H1 (cell line): ENCODE results near the gene RBM45. TPM values are rescaled to one million over a fixed set of nuclear protein-coding genes. Genes with fewer than 3 reads are reported as not detected.

ENCODE experiments used
- CTCF ChIA-PET: fragments of 300-600 bp; sonication (Branson Sonifier 250); formaldehyde crosslinking; loops from one replicate; lab custom pipeline; 2021; ENCODE audit not compliant: partially characterized antibody; lab: Charles Lee
- POLR2A ChIA-PET: fragments of 300-600 bp; sonication (Branson Sonifier 250); formaldehyde crosslinking; loops from one replicate; lab custom pipeline; 2021; ENCODE audit warnings: inconsistent platforms; ENCODE audit not compliant: partially characterized antibody; lab: Charles Lee
- DNase-seq, 2 experiments: peaks; one replicate each; pipeline versions ENCODE4 v3.0.0 to v3.0.0-alpha.2; 2010 to 2022; ENCODE audit warnings: low spot score in 2 of 2, low read depth in 1 of 2, mixed read lengths in 1 of 2
- FAIRE-seq: peaks from 2 replicates; lab custom pipeline; 2011; peaks lifted over from hg19 to GRCh38; lab: Jason Lieb, UNC
- H2AFZ ChIP-seq: 2 replicates; pipeline ENCODE4 v1.8.1; 2012; ENCODE audit warnings: low read length, inconsistent platforms
- H2AK5ac ChIP-seq: 2 replicates; pipeline ENCODE4 v1.6.1; 2013; ENCODE audit warnings: low read depth, low read length
- H2BK120ac ChIP-seq: replicated peaks from 2 replicates; pipeline ENCODE3; 2013; ENCODE audit warnings: low read depth, low read length, inconsistent platforms
- H2BK12ac ChIP-seq: 2 replicates; pipeline ENCODE4 v1.6.1; 2013; ENCODE audit warnings: low read depth, low read length
- H2BK15ac ChIP-seq: 2 replicates; pipeline ENCODE4 v1.6.1; 2013; ENCODE audit warnings: low read length
- H2BK20ac ChIP-seq: 2 replicates; pipeline ENCODE4 v1.6.1; 2013; ENCODE audit warnings: low read length
- H2BK5ac ChIP-seq: 2 replicates; pipeline ENCODE4 v1.6.1; 2013; ENCODE audit warnings: low read depth, low read length
- H3K14ac ChIP-seq: 2 replicates; pipeline ENCODE4 v1.6.1; 2013; ENCODE audit warnings: inconsistent platforms; ENCODE audit not compliant: insufficient read length
- H3K18ac ChIP-seq: 2 replicates; pipeline ENCODE4 v1.6.1; 2013; ENCODE audit warnings: low read length; ENCODE audit errors: extremely low read depth
- H3K23ac ChIP-seq: 2 replicates; pipeline ENCODE4 v1.6.1; 2013; ENCODE audit warnings: inconsistent platforms; ENCODE audit not compliant: insufficient read length
- H3K23me2 ChIP-seq: 2 replicates; pipeline ENCODE4 v1.6.1; 2013; ENCODE audit warnings: low read depth, low read length
- H3K27ac ChIP-seq: 2 replicates; pipeline ENCODE4 v1.6.1; 2011; ENCODE audit warnings: low read depth, low read length, inconsistent platforms
- H3K27me3 ChIP-seq, 4 experiments: replicated peaks in 1 of 4; 1 replicate in 1 of 4; 2 replicates in 3 of 4; pipeline versions ENCODE4 v1.6.1 to v1.8.1; 2011 to 2013; ENCODE audit warnings: low read length in 3 of 4, mild to moderate bottlenecking in 3 of 4, inconsistent platforms in 2 of 4, mixed read lengths in 2 of 4, moderate library complexity in 1 of 4; ENCODE audit not compliant: control insufficient read depth in 3 of 4, insufficient read depth in 3 of 4; ENCODE audit errors: extremely low read depth in 1 of 4
- H3K36me3 ChIP-seq, 4 experiments: 2 replicates each; pipeline versions ENCODE4 v1.6.1 to v1.8.1; 2011 to 2013; ENCODE audit warnings: mild to moderate bottlenecking in 4 of 4, low read length in 3 of 4, moderate library complexity in 2 of 4, control low read depth in 1 of 4, inconsistent platforms in 1 of 4; ENCODE audit not compliant: insufficient read depth in 4 of 4, control insufficient read depth in 2 of 4
- H3K4ac ChIP-seq: replicated peaks from 2 replicates; pipeline ENCODE3; 2013; ENCODE audit warnings: low read length, low read depth, mixed read lengths, inconsistent platforms; ENCODE audit not compliant: insufficient read length
- H3K4me1 ChIP-seq, 4 experiments: replicated peaks in 1 of 4; 1 replicate in 1 of 4; 2 replicates in 3 of 4; pipeline versions ENCODE4 v1.6.1 to v1.8.1; 2011 to 2013; ENCODE audit warnings: low read length in 3 of 4, inconsistent platforms in 2 of 4, mixed read lengths in 1 of 4; ENCODE audit not compliant: insufficient read depth in 4 of 4, control insufficient read depth in 3 of 4
- H3K4me2 ChIP-seq, 2 experiments: 2 replicates each; pipeline versions ENCODE4 v1.6.1 to v1.8.1; 2011 to 2013; ENCODE audit warnings: low read depth in 2 of 2, low read length in 2 of 2, control low read depth in 1 of 2, inconsistent platforms in 1 of 2, mild to moderate bottlenecking in 1 of 2; ENCODE audit not compliant: insufficient read depth in 1 of 2
- H3K4me3 ChIP-seq, 4 experiments: fragments of 200-600, 300-600 bp in 1 of 4; sonication (generic), shearing (Covaris generic), sonication (Bioruptor Twin) in 1 of 4; 2 replicates each; pipeline versions ENCODE4 v1.5.1 to v1.8.1; 2011 to 2016; ENCODE audit warnings: low read length in 4 of 4, low read depth in 3 of 4, control low read depth in 2 of 4, inconsistent platforms in 2 of 4, mild to moderate bottlenecking in 2 of 4, mixed read lengths in 1 of 4, moderate library complexity in 1 of 4; ENCODE audit not compliant: insufficient read depth in 2 of 4; ENCODE audit errors: extremely low read depth in 1 of 4
- H3K56ac ChIP-seq: replicated peaks from 2 replicates; pipeline ENCODE3; 2013; ENCODE audit warnings: low read depth, mild to moderate bottlenecking, mixed read lengths, low read length, inconsistent platforms; ENCODE audit not compliant: insufficient read length
- H3K79me1 ChIP-seq: 2 replicates; pipeline ENCODE4 v1.6.1; 2013; ENCODE audit warnings: low read depth, low read length, control low read depth
- H3K79me2 ChIP-seq, 2 experiments: 2 replicates each; pipeline versions ENCODE4 v1.6.1 to v1.8.1; 2012 to 2013; ENCODE audit warnings: low read length in 2 of 2, mild to moderate bottlenecking in 2 of 2, inconsistent platforms in 1 of 2; ENCODE audit not compliant: insufficient read depth in 2 of 2, control insufficient read depth in 1 of 2
- H3K9ac ChIP-seq, 4 experiments: replicated peaks in 1 of 4; 1 replicate in 1 of 4; 2 replicates in 3 of 4; pipeline versions ENCODE4 v1.6.1 to v1.8.1; 2011 to 2013; ENCODE audit warnings: low read depth in 3 of 4, low read length in 3 of 4, control low read depth in 2 of 4, mild to moderate bottlenecking in 2 of 4, moderate library complexity in 2 of 4, inconsistent platforms in 1 of 4; ENCODE audit errors: extremely low read depth in 1 of 4
- H3K9me3 ChIP-seq, 2 experiments: 2 replicates each; pipeline versions ENCODE4 v1.6.1 to v1.8.1; 2012 to 2013; ENCODE audit warnings: mild to moderate bottlenecking in 2 of 2, moderate library complexity in 2 of 2, control low read depth in 1 of 2, inconsistent platforms in 1 of 2, low read depth in 1 of 2, low read length in 1 of 2, mixed read lengths in 1 of 2; ENCODE audit not compliant: insufficient read depth in 2 of 2
- H4K20me1 ChIP-seq, 2 experiments: replicated peaks in 1 of 2; 2 replicates each; pipeline versions ENCODE3 to v1.8.1; 2011 to 2013; ENCODE audit warnings: inconsistent platforms in 2 of 2, low read length in 2 of 2, mild to moderate bottlenecking in 1 of 2; ENCODE audit not compliant: insufficient read depth in 2 of 2, control insufficient read depth in 1 of 2
- H4K5ac ChIP-seq: 2 replicates; pipeline ENCODE4 v1.6.1; 2013; ENCODE audit warnings: low read length, low read depth, mixed read lengths, inconsistent platforms; ENCODE audit not compliant: insufficient read length
- H4K8ac ChIP-seq: 2 replicates; pipeline ENCODE4 v1.8.0; 2013; ENCODE audit warnings: mild to moderate bottlenecking, moderate library complexity, low read length, inconsistent platforms; ENCODE audit not compliant: insufficient read depth; ENCODE audit errors: extremely low read depth
- H4K91ac ChIP-seq: replicated peaks from 2 replicates; pipeline ENCODE3; 2013; ENCODE audit warnings: low read length, mixed read lengths, inconsistent platforms; ENCODE audit not compliant: insufficient read length
- ATF2 ChIP-seq: IDR thresholded peaks from 2 replicates; pipeline ENCODE4 v1.6.1; 2012; ENCODE audit warnings: low read length, inconsistent platforms
- CHD1 ChIP-seq: IDR thresholded peaks from 2 replicates; pipeline ENCODE4 v1.6.1; 2012; ENCODE audit warnings: low read depth, low read length, improper control_type of control experiment
- CTCF ChIP-seq, 3 experiments: IDR thresholded peaks; 1 replicate in 2 of 3; 2 replicates in 1 of 3; pipeline versions ENCODE4 v1.5.1 to v1.6.1; 2011; ENCODE audit warnings: low read length in 3 of 3, mild to moderate bottlenecking in 3 of 3, inconsistent platforms in 2 of 3, low read depth in 1 of 3, moderate library complexity in 1 of 3; ENCODE audit not compliant: insufficient read depth in 1 of 3; ENCODE audit errors: control extremely low read depth in 1 of 3
- GABPA ChIP-seq: IDR thresholded peaks from 2 replicates; pipeline ENCODE4 v1.6.1; 2011; ENCODE audit warnings: mild to moderate bottlenecking, low read length, moderate library complexity, borderline replicate concordance; ENCODE audit not compliant: insufficient read depth
- HDAC2 ChIP-seq, 2 experiments: fragments of 300-600 bp in 1 of 2; sonication (generic) in 1 of 2; IDR thresholded peaks; 2 replicates each; pipeline ENCODE4 v1.6.1; 2011 to 2012; ENCODE audit warnings: low read depth in 2 of 2, low read length in 2 of 2, mild to moderate bottlenecking in 2 of 2, moderate library complexity in 2 of 2, borderline replicate concordance in 1 of 2, inconsistent platforms in 1 of 2
- RAD21 ChIP-seq, 2 experiments: IDR thresholded peaks in 1 of 2; conservative IDR thresholded peaks in 1 of 2; 2 replicates each; pipeline ENCODE4 v1.6.1; 2011; ENCODE audit warnings: low read depth in 2 of 2, low read length in 2 of 2, improper control_type of control experiment in 1 of 2, inconsistent platforms in 1 of 2, mild to moderate bottlenecking in 1 of 2, moderate library complexity in 1 of 2
- RXRA ChIP-seq: IDR thresholded peaks from 2 replicates; pipeline ENCODE4 v1.6.1; 2011; ENCODE audit warnings: low read depth, mild to moderate bottlenecking, low read length, moderate library complexity; ENCODE audit not compliant: insufficient read depth
- YY1 ChIP-seq: IDR thresholded peaks from 2 replicates; pipeline ENCODE4 v1.6.1; 2011; ENCODE audit warnings: low read depth, mild to moderate bottlenecking, low read length
- WGBS, 2 experiments: shearing (Covaris generic) in 1 of 2; methylation state at CpG; one replicate each; pipeline versions ENCODE4 v1.1.6 to v1.1.7; 2013 to 2015; ENCODE audit warnings: low lambda C conversion rate in 2 of 2, mixed read lengths in 2 of 2, inconsistent platforms in 1 of 2, low coverage in 1 of 2, missing lambda C conversion rate in 1 of 2; ENCODE audit not compliant: insufficient replicate concordance in 2 of 2, insufficient coverage in 1 of 2, insufficient read length in 1 of 2; ENCODE audit errors: extremely low coverage in 1 of 2, missing lambda C conversion rate in 1 of 2; 5-methylcytosine and 5-hydroxymethylcytosine counted together
- polyA plus RNA-seq, 7 experiments: library from polyadenylated mRNA; depleted of rRNA in 3 of 7; stranded (reverse) in 5 of 7; unstranded in 2 of 7; fragments of >200 nt in 5 of 7; fragments of 200-250 nt in 2 of 7; gene quantifications; 1 replicate in 5 of 7; 2 replicates in 1 of 7; 4 replicates in 1 of 7; pipeline versions ENCODE4 v1.2.1 to v1.2.3, GENCODE V29; 2011 to 2013; ENCODE audit warnings: missing spikeins in 2 of 7, mixed read lengths in 2 of 7
- total RNA-seq: library from RNA; stranded (reverse); fragmentation: NEBNext Ultra II Directional; extraction: Animal tissue kit (Norgen Biotek cat#: 25700); gene quantifications from 2 replicates; pipeline ENCODE4 v1.2.1, GENCODE V29; 2021

Gene RBM45
- total and polyA plus RNA-seq, 2 of the 8 experiments (the other 6 are each of a cell fraction or from before 2014, with no cell fraction given) = 4.7 to 10.4 TPM

- no peak overlapping the region for H4K91ac ChIP-seq
- no peak overlapping the region for H3K14ac ChIP-seq
- no peak overlapping the region for H2BK15ac ChIP-seq
- no peak overlapping the region for H3K4me2 ChIP-seq
- no peak overlapping the region for H2BK5ac ChIP-seq
- no peak overlapping the region for H3K18ac ChIP-seq
- no peak overlapping the region for H2BK20ac ChIP-seq
- no peak overlapping the region for H3K27ac ChIP-seq
- H4K5ac ChIP-seq = no peak overlapping the region
- no peak overlapping the region for H2AK5ac ChIP-seq
- H4K8ac ChIP-seq = no peak overlapping the region
- ChIA-PET CTCF (interaction anchor here (0.6 kb wide), 1 partner anchor 163 kb away, joined by 3 read pairs; no protein-coding TSS in a partner anchor), POLR2A (no interaction called here)
- H3K9me3 ChIP-seq = no peaks in the 10 kb centered on the region
- H2BK12ac ChIP-seq = no peak overlapping the region
- no peaks in the 10 kb centered on the region for H3K79me2 ChIP-seq
- no peak overlapping the region for H3K4me3 ChIP-seq
- H3K9ac ChIP-seq = no peak overlapping the region
- H2BK120ac ChIP-seq = no peak overlapping the region
- no peak overlapping the region for H3K4ac ChIP-seq
- FAIRE-seq = no peak
- no peaks in the 10 kb centered on the region for H3K4me1 ChIP-seq
- no peaks in the 10 kb centered on the region for H3K36me3 ChIP-seq
- H3K56ac ChIP-seq = no peak overlapping the region
- no peaks in the 10 kb centered on the region for H3K79me1 ChIP-seq
- no peak for DNase-seq
- WGBS, 2 experiments = 85% methylated on average over 4 of the region's 4 CpGs; no CpG with 5 or more reads in 1 of the 2 experiments
- H4K20me1 ChIP-seq = no peaks in the 10 kb centered on the region
- no peaks in the 10 kb centered on the region for H3K23me2 ChIP-seq
- no peak overlapping the region for H3K23ac ChIP-seq
- no peaks in the 10 kb centered on the region for H3K27me3 ChIP-seq
- H2AFZ ChIP-seq = peak overlapping the region; percentile 72; the same call in 1 of the 2 replicates
- TF ChIP-seq YY1 (no peak), CTCF (IDR thresholded peaks at IDR 0.05; ENCODE audit: control extremely low read depth in 1 of 3, insufficient read depth in 1 of 3, low read depth in 1 of 3, low read length in 3 of 3) (no peak), ATF2 (no peak), RXRA (no peak), GABPA (no peak), CHD1 (no peak), HDAC2 (IDR thresholded peaks at IDR 0.05; ENCODE audit: borderline replicate concordance in 1 of 2, low read depth in 2 of 2, low read length in 2 of 2) (no peak), RAD21 (IDR thresholded peaks at IDR 0.05 in 1 of 2, conservative IDR thresholded peaks at IDR 0.05 in 1 of 2; ENCODE audit: low read depth in 2 of 2, low read length in 2 of 2) (no peak)
Observed at GRCh38 chr2:178163395-178163794, 51.2 kb downstream of the RBM45 start.
